H9 (cell line): ENCODE data around the gene SOCS1. TPM values are rescaled to one million over a fixed set of nuclear protein-coding genes. Genes with fewer than 3 reads are reported as not detected.

Source experiments
- DNase-seq: peaks from one replicate; pipeline ENCODE4 v3.0.0-alpha.2; 2017
- H2AFZ ChIP-seq: one replicate; pipeline ENCODE4 v1.6.1; 2013; ENCODE audit warnings: mild to moderate bottlenecking, low read length, control low read depth, moderate library complexity
- H2AK5ac ChIP-seq: 2 replicates; pipeline ENCODE4 v1.6.1; 2013; ENCODE audit warnings: low read length, control low read depth, mixed read lengths; ENCODE audit not compliant: insufficient read length
- H2BK120ac ChIP-seq: one replicate; pipeline ENCODE4 v1.6.1; 2013; ENCODE audit warnings: low read depth, mild to moderate bottlenecking, low read length, control low read depth, inconsistent platforms; ENCODE audit not compliant: poor library complexity, severe bottlenecking
- H2BK12ac ChIP-seq: 2 replicates; pipeline ENCODE4 v1.6.1; 2013; ENCODE audit warnings: low read length, control low read depth, mixed read lengths, low read depth; ENCODE audit not compliant: insufficient read length
- H2BK15ac ChIP-seq: 2 replicates; pipeline ENCODE4 v1.6.1; 2013; ENCODE audit warnings: low read depth, low read length, control low read depth
- H2BK20ac ChIP-seq: one replicate; pipeline ENCODE4 v1.6.1; 2013; ENCODE audit warnings: low read depth, mild to moderate bottlenecking, low read length, control low read depth, inconsistent platforms; ENCODE audit not compliant: poor library complexity, severe bottlenecking
- H2BK5ac ChIP-seq: 2 replicates; pipeline ENCODE4 v1.6.1; 2013; ENCODE audit warnings: low read length, control low read depth, mixed read lengths; ENCODE audit not compliant: insufficient read length
- H3K14ac ChIP-seq: 2 replicates; pipeline ENCODE4 v1.6.1; 2013; ENCODE audit warnings: low read length, control low read depth; ENCODE audit not compliant: insufficient read depth
- H3K18ac ChIP-seq: 2 replicates; pipeline ENCODE4 v1.6.1; 2013; ENCODE audit warnings: low read depth, mild to moderate bottlenecking, mixed read lengths, low read length, control low read depth; ENCODE audit not compliant: insufficient read length
- H3K23ac ChIP-seq: 2 replicates; pipeline ENCODE4 v1.6.1; 2013; ENCODE audit warnings: low read length, control low read depth, mixed read lengths, low read depth; ENCODE audit not compliant: insufficient read length
- H3K23me2 ChIP-seq: 2 replicates; pipeline ENCODE4 v1.6.1; 2013; ENCODE audit warnings: low read depth, mild to moderate bottlenecking, mixed read lengths, low read length, control low read depth; ENCODE audit not compliant: insufficient read length, poor library complexity, severe bottlenecking
- H3K27ac ChIP-seq: 2 replicates; pipeline ENCODE4 v1.5.1; 2013; ENCODE audit warnings: low read length, control low read depth, mixed read lengths, low read depth; ENCODE audit not compliant: insufficient read length
- H3K27me3 ChIP-seq: 2 replicates; pipeline ENCODE4 v1.6.1; 2013; ENCODE audit warnings: low read length, control low read depth, inconsistent platforms; ENCODE audit not compliant: insufficient read depth
- H3K4ac ChIP-seq: 2 replicates; pipeline ENCODE4 v1.6.1; 2013; ENCODE audit warnings: low read depth, mild to moderate bottlenecking, control low read depth, inconsistent platforms, low read length, moderate library complexity
- H3K4me1 ChIP-seq: 2 replicates; pipeline ENCODE4 v1.6.1; 2013; ENCODE audit warnings: low read length, control low read depth, inconsistent platforms; ENCODE audit not compliant: insufficient read depth
- H3K4me2 ChIP-seq: 2 replicates; pipeline ENCODE4 v1.6.1; 2013; ENCODE audit warnings: low read length, control low read depth, mixed read lengths; ENCODE audit not compliant: insufficient read length, insufficient read depth
- H3K56ac ChIP-seq: 2 replicates; pipeline ENCODE4 v1.6.1; 2013; ENCODE audit warnings: low read depth, mild to moderate bottlenecking, mixed read lengths, low read length, control low read depth; ENCODE audit not compliant: insufficient read length
- H3K79me1 ChIP-seq: 2 replicates; pipeline ENCODE4 v1.6.1; 2013; ENCODE audit warnings: low read depth, mild to moderate bottlenecking, moderate library complexity, low read length, control low read depth, inconsistent platforms; ENCODE audit not compliant: insufficient read depth, poor library complexity, severe bottlenecking
- H3K79me2 ChIP-seq: 2 replicates; pipeline ENCODE4 v1.6.1; 2013; ENCODE audit warnings: low read length, control low read depth, inconsistent platforms; ENCODE audit not compliant: insufficient read depth
- H3K9ac ChIP-seq: 2 replicates; pipeline ENCODE4 v1.6.1; 2013; ENCODE audit warnings: low read length, control low read depth, mixed read lengths; ENCODE audit not compliant: insufficient read length; ENCODE audit errors: extremely low read depth
- H3K9me3 ChIP-seq: one replicate; pipeline ENCODE4 v1.6.1; 2013; ENCODE audit warnings: low read depth, low read length, inconsistent platforms; ENCODE audit not compliant: control insufficient read depth
- H3T11ph ChIP-seq: one replicate; pipeline ENCODE4 v1.6.1; 2013; ENCODE audit warnings: mild to moderate bottlenecking, low read length, control low read depth, inconsistent platforms
- H4K20me1 ChIP-seq: one replicate; pipeline ENCODE4 v1.6.1; 2013; ENCODE audit not compliant: control insufficient read depth, insufficient read length, insufficient read depth
- H4K5ac ChIP-seq: 2 replicates; pipeline ENCODE4 v1.6.1; 2013; ENCODE audit warnings: low read depth, mild to moderate bottlenecking, mixed read lengths, low read length, control low read depth; ENCODE audit not compliant: insufficient read length
- H4K8ac ChIP-seq: replicated peaks from 2 replicates; pipeline ENCODE4 v1.6.1; 2013; ENCODE audit warnings: low read length, control low read depth, mixed read lengths, low read depth; ENCODE audit not compliant: insufficient read length
- H4K91ac ChIP-seq: 2 replicates; pipeline ENCODE4 v1.6.1; 2013; ENCODE audit warnings: low read depth, mild to moderate bottlenecking, moderate library complexity, mixed read lengths, low read length, control low read depth; ENCODE audit not compliant: insufficient read length
- H3K27ac Mint-ChIP-seq, 3 experiments: 2 replicates in 2 of 3; 3 replicates in 1 of 3; pipeline ENCODE4 v1.8.0; 2020 to 2021; ENCODE audit warnings: mixed read lengths in 3 of 3, mild to moderate bottlenecking in 1 of 3, moderate library complexity in 1 of 3
- H3K27me3 Mint-ChIP-seq: 2 replicates; pipeline ENCODE4 v1.8.0; 2021; ENCODE audit warnings: low read depth, mild to moderate bottlenecking, moderate library complexity, mixed read lengths
- H3K36me3 Mint-ChIP-seq, 3 experiments: 2 replicates in 2 of 3; 3 replicates in 1 of 3; pipeline ENCODE4 v1.8.0; 2020 to 2021; ENCODE audit warnings: low read depth in 3 of 3, mixed read lengths in 3 of 3; ENCODE audit not compliant: insufficient read depth in 1 of 3
- H3K4me1 Mint-ChIP-seq, 2 experiments: 2 replicates each; pipeline ENCODE4 v1.8.0; 2020; ENCODE audit warnings: mixed read lengths in 2 of 2
- H3K4me3 Mint-ChIP-seq, 2 experiments: 2 replicates in 1 of 2; 3 replicates in 1 of 2; pipeline ENCODE4 v1.8.0; 2020 to 2021; ENCODE audit warnings: mild to moderate bottlenecking in 2 of 2, mixed read lengths in 2 of 2, moderate library complexity in 1 of 2
- H3K9me3 Mint-ChIP-seq, 2 experiments: 2 replicates in 1 of 2; 3 replicates in 1 of 2; pipeline ENCODE4 v1.8.0; 2020; ENCODE audit warnings: mild to moderate bottlenecking in 2 of 2, mixed read lengths in 2 of 2, moderate library complexity in 1 of 2
- WGBS: extraction: QIAGEN DNeasy Blood & Tissue Kit; methylation state at CpG from one replicate; pipeline ENCODE4 v1.1.7; 2013; ENCODE audit warnings: missing lambda C conversion rate, low lambda C conversion rate, mixed read lengths; ENCODE audit not compliant: insufficient read length; ENCODE audit errors: extremely low coverage; 5-methylcytosine and 5-hydroxymethylcytosine counted together
- total RNA-seq: library from RNA; stranded (reverse); gene quantifications from 2 replicates; pipeline ENCODE4 v1.2.1, GENCODE V29; 2021
- TF ChIP-seq, protein P1 (sequence below): fragments of 200-600 bp; sonication (generic); conservative IDR thresholded peaks from 3 replicates; pipeline ENCODE4 v1.8.0; 2021; ENCODE audit warnings: antibody characterized with exemption, mild to moderate bottlenecking

Gene SOCS1
- total RNA-seq, 1 experiment from 2014 or later, result 11.0 TPM

DNA sequence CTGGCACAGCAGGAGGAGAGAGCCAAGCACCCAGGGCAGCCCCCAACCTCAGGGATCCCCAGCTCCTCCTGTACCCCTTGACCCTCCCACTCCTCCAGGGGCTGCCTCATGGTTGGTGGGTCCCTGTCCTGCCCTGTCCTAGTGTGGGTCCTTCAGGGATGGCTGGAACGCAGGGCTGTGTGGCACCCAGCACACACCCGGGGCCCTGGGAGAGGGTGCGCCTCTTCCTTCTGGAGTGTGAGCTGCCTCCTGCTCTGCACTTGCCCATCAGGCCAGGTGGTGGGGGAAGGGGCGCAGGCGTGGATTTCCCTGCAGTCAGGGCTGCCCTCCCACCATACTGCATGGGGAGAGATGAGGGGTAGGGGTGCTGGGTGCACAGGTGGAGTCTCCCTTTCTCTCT is 42.6 kb downstream of the SOCS1 start:
- Mint-ChIP-seq H3K4me1 (no peaks in the 10 kb centered on the region), H3K27me3 (peaks cover 2% of the 10 kb centered on the region), H3K4me3 (no peak overlapping the region), H3K9me3 (peaks cover 16 to 22% of the 10 kb centered on the region in 2 experiments), H3K36me3 (peaks cover 2 to 8% (median 3%) of the 10 kb centered on the region in 3 experiments; a peak in 5 of 7 replicates), H3K27ac (peak overlapping the region in 1 of 3 experiments; percentile 88; a peak in 1 of 7 replicates)
- Histone ChIP-seq H4K8ac (no peak overlapping the region), H4K91ac (no peak overlapping the region), H2AK5ac (no peak overlapping the region), H3K4me1 (no peaks in the 10 kb centered on the region), H3T11ph (no peak overlapping the region), H3K27me3 (no peaks in the 10 kb centered on the region), H4K20me1 (no peaks in the 10 kb centered on the region), H2BK5ac (no peak overlapping the region), H2BK120ac (no peak overlapping the region), H3K23ac (no peak overlapping the region), H3K23me2 (no peaks in the 10 kb centered on the region), H3K4ac (no peak overlapping the region), H3K18ac (no peak overlapping the region), H2BK12ac (no peak overlapping the region), H3K27ac (no peak overlapping the region), H4K5ac (no peak overlapping the region), H3K79me2 (no peaks in the 10 kb centered on the region), H2BK15ac (no peak overlapping the region), H3K56ac (no peak overlapping the region), H3K9ac (no peak overlapping the region), H3K79me1 (no peaks in the 10 kb centered on the region), H3K14ac (no peak overlapping the region), H2AFZ (no peak overlapping the region), H2BK20ac (no peak overlapping the region), H3K9me3 (peaks cover 3% of the 10 kb centered on the region), H3K4me2 (no peak overlapping the region)
- TF ChIP-seq, protein P1, sequence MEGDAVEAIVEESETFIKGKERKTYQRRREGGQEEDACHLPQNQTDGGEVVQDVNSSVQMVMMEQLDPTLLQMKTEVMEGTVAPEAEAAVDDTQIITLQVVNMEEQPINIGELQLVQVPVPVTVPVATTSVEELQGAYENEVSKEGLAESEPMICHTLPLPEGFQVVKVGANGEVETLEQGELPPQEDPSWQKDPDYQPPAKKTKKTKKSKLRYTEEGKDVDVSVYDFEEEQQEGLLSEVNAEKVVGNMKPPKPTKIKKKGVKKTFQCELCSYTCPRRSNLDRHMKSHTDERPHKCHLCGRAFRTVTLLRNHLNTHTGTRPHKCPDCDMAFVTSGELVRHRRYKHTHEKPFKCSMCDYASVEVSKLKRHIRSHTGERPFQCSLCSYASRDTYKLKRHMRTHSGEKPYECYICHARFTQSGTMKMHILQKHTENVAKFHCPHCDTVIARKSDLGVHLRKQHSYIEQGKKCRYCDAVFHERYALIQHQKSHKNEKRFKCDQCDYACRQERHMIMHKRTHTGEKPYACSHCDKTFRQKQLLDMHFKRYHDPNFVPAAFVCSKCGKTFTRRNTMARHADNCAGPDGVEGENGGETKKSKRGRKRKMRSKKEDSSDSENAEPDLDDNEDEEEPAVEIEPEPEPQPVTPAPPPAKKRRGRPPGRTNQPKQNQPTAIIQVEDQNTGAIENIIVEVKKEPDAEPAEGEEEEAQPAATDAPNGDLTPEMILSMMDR, result no peak
- no CpG with 5 or more reads among the region's 5 CpGs for WGBS
- no peak for DNase-seq
